Measurements from ENCODE around the gene MFF. TPM values are rescaled to one million over a fixed set of nuclear protein-coding genes. Genes with fewer than 3 reads are reported as not detected.
A peak's percentile ranks its signal among the peaks of the same experiment; 100 is the strongest.

Gene MFF
- total RNA-seq, 2 experiments from 2014 or later = 66.5 to 73.9 TPM

DNA sequence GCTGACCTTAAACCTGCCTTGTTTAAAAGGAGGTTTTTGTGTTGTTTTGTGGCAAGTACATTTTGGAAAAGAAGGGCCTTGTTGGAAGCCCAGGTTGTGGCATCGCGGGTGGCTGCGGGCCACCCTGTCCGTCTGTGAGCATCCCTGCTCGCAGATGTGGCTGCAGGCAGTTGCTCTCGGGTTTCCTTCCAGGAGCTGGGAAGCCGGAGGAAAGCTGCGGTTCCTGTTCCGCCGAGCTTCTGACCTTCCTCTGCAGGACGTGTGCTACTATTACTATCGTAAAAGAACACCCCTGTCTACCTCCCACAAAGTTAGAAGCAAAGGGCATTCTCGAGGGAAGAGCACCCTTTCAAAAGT, 766 bp downstream of the MFF start:
- DNase-seq (no peak), ATAC-seq (no peak)
- Mint-ChIP-seq H3K4me1 (ENCODE audit: low read depth) (peaks cover 29% of the 10 kb centered on the region), H3K36me3 (ENCODE audit: low read depth) (no peaks in the 10 kb centered on the region), H3K27me3 (no peaks in the 10 kb centered on the region), H3K9me3 (peaks cover 4% of the 10 kb centered on the region), H3K27ac (peak overlapping the region; percentile 95), H3K4me3 (peak overlapping the region; percentile 90)
- ChIA-PET POLR2A (interaction anchor here (0.9 to 1.1 kb wide), 2 partner anchors 134 to 342 kb away, joined by 3 read pairs; no protein-coding TSS in a partner anchor), CTCF (interaction anchor here (1.1 kb wide), 2 partner anchors 82 to 440 kb away, joined by 3 read pairs; no protein-coding TSS in a partner anchor)
- intact Hi-C loops (cut with micrococcal nuclease) = loop anchor here (5.0 kb wide), 1 partner anchor 136 kb away; no protein-coding TSS in a partner anchor
- TF ChIP-seq, protein P1, sequence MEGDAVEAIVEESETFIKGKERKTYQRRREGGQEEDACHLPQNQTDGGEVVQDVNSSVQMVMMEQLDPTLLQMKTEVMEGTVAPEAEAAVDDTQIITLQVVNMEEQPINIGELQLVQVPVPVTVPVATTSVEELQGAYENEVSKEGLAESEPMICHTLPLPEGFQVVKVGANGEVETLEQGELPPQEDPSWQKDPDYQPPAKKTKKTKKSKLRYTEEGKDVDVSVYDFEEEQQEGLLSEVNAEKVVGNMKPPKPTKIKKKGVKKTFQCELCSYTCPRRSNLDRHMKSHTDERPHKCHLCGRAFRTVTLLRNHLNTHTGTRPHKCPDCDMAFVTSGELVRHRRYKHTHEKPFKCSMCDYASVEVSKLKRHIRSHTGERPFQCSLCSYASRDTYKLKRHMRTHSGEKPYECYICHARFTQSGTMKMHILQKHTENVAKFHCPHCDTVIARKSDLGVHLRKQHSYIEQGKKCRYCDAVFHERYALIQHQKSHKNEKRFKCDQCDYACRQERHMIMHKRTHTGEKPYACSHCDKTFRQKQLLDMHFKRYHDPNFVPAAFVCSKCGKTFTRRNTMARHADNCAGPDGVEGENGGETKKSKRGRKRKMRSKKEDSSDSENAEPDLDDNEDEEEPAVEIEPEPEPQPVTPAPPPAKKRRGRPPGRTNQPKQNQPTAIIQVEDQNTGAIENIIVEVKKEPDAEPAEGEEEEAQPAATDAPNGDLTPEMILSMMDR (IDR thresholded peaks at IDR 0.05) = no peak

DNA sequence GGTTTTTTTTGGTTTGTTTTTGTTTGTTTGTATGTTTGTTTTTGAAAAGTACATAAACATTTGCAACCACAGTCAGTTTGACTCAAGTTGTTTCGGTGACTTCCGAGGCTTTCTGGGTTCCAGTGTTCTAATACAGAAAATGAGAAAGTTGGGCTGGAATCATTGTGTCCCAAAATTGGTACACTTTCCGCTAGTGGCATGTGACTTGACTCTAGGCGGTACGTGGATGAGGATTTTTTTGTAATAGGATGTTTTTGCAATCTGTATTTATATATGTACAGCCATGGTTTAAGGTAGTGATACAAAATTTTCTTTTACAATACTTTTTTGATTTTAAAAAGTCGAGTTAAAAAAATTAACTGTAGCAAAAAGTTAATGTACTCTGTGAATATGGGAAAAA, 1.7 kb downstream of the MFF start:
- Mint-ChIP-seq H3K36me3 (ENCODE audit: low read depth) (peaks cover 7% of the 10 kb centered on the region), H3K4me1 (ENCODE audit: low read depth) (peaks cover 29% of the 10 kb centered on the region)

DNA sequence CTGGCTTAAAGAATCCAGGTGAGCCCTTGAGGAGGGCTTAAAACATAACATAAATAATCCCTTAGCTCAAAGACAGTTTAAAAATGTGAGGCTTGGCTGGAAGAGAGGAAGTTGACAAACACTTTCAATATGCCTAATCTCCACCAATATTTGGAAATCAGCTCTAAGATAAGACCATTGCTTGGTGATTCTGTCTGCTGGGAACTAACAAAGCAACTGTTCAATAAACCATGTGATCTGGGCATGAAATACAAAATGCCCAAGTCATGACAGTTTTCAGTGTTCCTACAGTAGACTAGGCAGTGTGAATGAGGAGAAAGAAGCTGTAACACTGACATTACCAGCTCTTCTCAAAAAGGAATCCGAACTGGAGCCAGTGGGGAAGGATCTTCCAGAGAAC, 10.7 kb downstream of the MFF start:
- Mint-ChIP-seq H3K4me3 (no peak overlapping the region), H3K4me1 (ENCODE audit: low read depth) (peaks cover 6% of the 10 kb centered on the region), H3K27ac (no peak overlapping the region), H3K9me3 (no peaks in the 10 kb centered on the region), H3K27me3 (no peaks in the 10 kb centered on the region), H3K36me3 (ENCODE audit: low read depth) (peaks cover 46% of the 10 kb centered on the region)
- ATAC-seq (no peak), DNase-seq (no peak)
- CTCF ChIA-PET = interaction anchor here (1.2 kb wide), 2 partner anchors 11 to 97 kb away, joined by 3 to 5 read pairs; no protein-coding TSS in a partner anchor
- POLR2A ChIA-PET = no interaction called here
- TF ChIP-seq, protein P1 (IDR thresholded peaks at IDR 0.05) = no peak
- intact Hi-C loops (cut with micrococcal nuclease) = no loop called here

More for the DNA sequence above, 1.7 kb downstream of the MFF start:
- TF ChIP-seq, protein P1 (IDR thresholded peaks at IDR 0.05) = no peak
- CTCF ChIA-PET = interaction anchor here (1.0 kb wide), 1 partner anchor 439 kb away, joined by 3 read pairs; no protein-coding TSS in a partner anchor
- ATAC-seq = no peak
- no peaks in the 10 kb centered on the region for H3K27me3 Mint-ChIP-seq
- no peak for DNase-seq
- POLR2A ChIA-PET = no interaction called here
- peak overlapping the region; percentile 90 for H3K4me3 Mint-ChIP-seq
- H3K9me3 Mint-ChIP-seq = peaks cover 4% of the 10 kb centered on the region
- H3K27ac Mint-ChIP-seq = no peak overlapping the region
- intact Hi-C loops (cut with micrococcal nuclease) = loop anchor here (5.0 kb wide), 1 partner anchor 136 kb away; no protein-coding TSS in a partner anchor

GRCh38 chr2:227337442-227337841, 12.4 kb downstream of the MFF start:
- ATAC-seq (no peak), DNase-seq (no peak)
- CTCF ChIA-PET = no interaction called here
- intact Hi-C loops (cut with micrococcal nuclease) = no loop called here
- Mint-ChIP-seq H3K4me1 (ENCODE audit: low read depth) (peaks cover 6% of the 10 kb centered on the region), H3K27ac (no peak overlapping the region), H3K27me3 (no peaks in the 10 kb centered on the region), H3K4me3 (no peak overlapping the region), H3K36me3 (ENCODE audit: low read depth) (peaks cover 36% of the 10 kb centered on the region), H3K9me3 (no peaks in the 10 kb centered on the region)
- POLR2A ChIA-PET = interaction anchor here (0.6 kb wide), 1 partner anchor 34 kb away, joined by 4 read pairs; no protein-coding TSS in a partner anchor
- TF ChIP-seq, protein P1 (IDR thresholded peaks at IDR 0.05) = no peak

- Mint-ChIP-seq H3K9me3 (no peaks in the 10 kb centered on the region), H3K4me1 (ENCODE audit: low read depth) (peaks cover 6% of the 10 kb centered on the region), H3K27me3 (no peaks in the 10 kb centered on the region), H3K36me3 (ENCODE audit: low read depth) (peaks cover 35% of the 10 kb centered on the region), H3K4me3 (no peak overlapping the region), H3K27ac (no peak overlapping the region)
- ATAC-seq (no peak), DNase-seq (no peak)
- TF ChIP-seq, protein P1 (IDR thresholded peaks at IDR 0.05) = no peak
- POLR2A ChIA-PET = interaction anchor here (0.7 to 1.1 kb wide), 4 partner anchors 12 to 143 kb away, joined by 3 read pairs; no protein-coding TSS in a partner anchor
- CTCF ChIA-PET = no interaction called here
- intact Hi-C loops (cut with micrococcal nuclease) = no loop called here
These were observed 14.1 kb downstream of the MFF start for GRCh38 chr2:227339098-227339599.
